NCI-H526 treated with DMSO at 0.1 percent for 48 hours (cell line): ENCODE data around the gene HPS6.
A peak's percentile ranks its signal among the peaks of the same experiment; 100 is the strongest.
"Not testable (repeated sequence)": the region's sequence is repeated elsewhere in the genome, so short reads cannot be mapped to it uniquely, and the experiment has no call there.

ENCODE experiments used
- DNase-seq: peaks from one replicate; lab custom pipeline; 2025; lab: John Stamatoyannopoulos, UW

HPS6 gene

DNA sequence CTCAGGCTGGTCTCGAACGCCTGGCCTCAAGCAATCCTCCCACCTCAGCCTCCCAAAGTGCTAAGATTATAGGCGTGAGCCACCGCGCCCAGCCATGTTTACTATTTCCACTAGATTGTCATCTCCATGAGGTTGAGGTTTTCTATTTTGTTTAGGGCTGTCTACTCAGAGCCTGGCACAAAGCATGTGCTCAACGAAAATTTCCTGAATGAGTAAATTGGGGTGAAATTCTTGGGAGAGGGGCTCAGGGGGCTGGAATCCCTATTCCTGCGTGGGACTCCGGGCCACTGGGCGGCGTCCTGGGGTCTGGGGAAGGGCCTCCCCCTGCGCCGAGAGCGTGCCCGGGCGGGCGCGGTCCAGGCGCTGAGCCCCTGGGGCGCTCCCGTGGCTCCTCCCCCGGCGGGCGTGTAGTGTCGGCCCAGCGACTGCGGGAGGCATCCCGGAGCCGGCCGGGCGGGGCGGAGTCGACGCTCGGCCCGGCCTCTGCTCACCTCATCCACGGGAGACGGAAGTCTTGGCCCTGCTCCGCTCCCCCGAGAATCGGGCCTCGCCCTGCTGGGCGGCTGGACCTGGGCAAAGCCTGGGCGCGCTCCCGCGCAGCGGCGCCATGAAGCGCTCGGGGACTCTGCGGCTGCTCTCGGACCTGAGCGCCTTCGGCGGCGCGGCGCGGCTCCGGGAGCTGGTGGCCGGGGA is at the start of gene HPS6:
Gene HPS6, plus strand, starts transcription at position 482 of the 693 bp plus-strand sequence. Its CDS starts 126 bp downstream, at position 608.
- DNase-seq: peak; percentile 54

DNA sequence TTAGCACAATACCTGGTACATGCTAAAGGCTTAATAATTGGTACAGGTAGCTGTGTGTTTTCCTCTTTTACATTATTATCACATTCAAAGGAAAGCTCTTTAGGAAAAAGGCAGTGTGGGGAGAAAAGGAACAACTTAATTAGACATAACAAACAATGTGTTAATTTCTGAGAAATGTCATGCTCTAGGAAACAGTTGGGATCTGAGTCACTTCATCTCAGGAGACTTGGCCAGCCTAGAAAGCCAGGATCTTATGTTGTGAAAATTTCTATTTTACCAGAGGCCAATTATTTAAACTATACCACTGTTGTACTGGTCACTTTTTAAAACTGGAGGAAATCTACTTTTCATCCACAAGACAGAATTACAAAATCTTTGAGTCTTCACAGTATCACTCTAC is 48.7 kb upstream of the HPS6 start:
- no peak for DNase-seq

DNA sequence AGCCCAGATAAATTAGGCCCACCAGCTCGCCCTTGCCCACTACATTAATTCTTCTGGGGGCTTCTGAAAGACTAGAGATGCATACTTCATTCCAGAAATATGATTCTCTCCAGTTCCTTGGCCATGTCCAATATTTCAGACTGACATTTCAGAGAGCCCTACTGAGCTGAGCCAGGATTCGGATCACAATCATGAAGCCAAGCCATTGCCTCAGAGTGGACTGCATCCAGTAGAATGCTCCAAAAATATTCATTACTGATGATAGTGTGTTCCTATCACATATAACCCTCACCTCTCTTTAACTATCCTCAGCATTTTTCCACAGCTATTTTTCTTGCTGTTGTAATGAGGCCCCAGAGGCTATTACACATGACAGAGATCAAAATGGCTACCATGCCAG is 47.9 kb upstream of the HPS6 start:
- no peak for DNase-seq

DNA sequence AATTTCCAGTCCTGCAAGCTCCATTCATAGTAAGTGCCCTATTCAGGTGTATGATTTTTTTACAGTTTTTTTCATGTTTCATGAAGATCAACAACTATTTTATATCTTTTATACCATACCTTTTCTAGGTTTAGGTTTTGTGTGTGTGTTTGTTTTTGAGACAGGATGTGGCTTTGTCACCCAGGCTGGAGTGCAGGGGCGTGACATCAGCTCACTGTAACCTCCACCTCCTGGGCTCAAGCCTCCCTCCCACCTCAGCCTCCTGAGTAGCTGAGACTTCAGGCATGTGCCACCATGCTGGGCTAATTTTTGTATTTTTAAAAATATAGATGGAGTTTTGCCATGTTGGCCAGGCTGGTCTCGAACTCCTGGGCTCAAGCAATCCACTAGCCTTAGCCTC is 44.2 kb upstream of the HPS6 start:
- no peak for DNase-seq

DNA sequence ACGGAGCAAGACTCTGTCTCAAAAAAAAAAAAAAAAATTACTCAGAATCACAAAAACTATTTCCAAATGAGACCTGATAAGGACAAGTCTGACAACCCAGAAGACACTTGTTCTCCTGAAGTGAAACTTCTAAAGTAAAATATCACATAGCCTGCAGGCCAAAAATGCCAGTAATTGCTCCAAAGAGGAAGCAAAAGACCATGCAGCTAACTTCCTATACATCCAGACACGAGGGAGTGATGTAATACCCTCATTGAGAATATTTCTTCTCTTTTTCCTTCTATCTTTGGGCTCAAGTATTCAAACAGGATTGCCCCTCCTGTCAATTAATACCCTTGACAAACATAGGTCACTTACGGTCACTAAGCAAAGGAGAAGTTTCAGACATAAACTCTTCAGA is 40.4 kb upstream of the HPS6 start:
- DNase-seq: no peak

DNA sequence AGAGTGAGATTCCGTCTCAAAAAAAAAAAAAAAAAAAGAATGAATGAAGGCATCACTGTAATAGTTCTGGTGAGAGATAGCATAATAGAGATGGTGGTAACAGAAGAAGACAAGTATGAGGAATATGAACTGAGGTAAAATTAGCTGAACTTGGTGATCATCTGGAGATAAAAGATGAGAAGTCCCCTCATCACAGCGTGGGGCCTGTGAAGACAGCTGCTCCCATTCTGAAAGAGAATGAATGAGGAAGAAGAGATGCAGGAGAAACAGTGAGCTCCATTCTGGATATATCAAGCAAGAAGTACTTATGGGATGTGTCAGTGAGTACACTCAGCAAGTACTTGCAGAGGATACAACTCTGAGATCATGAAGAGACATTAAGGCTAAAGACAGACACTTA is 37.9 kb upstream of the HPS6 start:
- no peak for DNase-seq

DNA sequence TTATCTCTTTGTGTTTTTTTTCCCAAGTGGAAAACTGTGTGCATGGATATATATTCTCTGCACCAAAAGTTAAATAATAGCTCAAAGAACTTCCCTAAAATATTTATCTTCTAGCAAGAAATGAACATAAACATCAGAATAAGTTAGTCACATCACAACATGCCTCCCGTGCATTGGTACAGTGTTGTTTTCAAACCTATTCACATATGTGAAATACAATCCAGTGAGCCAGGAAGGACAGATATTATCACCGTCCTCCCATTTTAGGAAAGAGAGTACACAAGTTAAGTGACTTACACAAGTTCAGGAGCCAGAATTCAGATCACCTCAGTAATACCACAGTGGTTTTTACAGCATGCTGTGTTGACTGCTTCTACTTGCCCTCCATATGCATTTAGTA is 31.4 kb upstream of the HPS6 start:
- DNase-seq: no peak

DNA sequence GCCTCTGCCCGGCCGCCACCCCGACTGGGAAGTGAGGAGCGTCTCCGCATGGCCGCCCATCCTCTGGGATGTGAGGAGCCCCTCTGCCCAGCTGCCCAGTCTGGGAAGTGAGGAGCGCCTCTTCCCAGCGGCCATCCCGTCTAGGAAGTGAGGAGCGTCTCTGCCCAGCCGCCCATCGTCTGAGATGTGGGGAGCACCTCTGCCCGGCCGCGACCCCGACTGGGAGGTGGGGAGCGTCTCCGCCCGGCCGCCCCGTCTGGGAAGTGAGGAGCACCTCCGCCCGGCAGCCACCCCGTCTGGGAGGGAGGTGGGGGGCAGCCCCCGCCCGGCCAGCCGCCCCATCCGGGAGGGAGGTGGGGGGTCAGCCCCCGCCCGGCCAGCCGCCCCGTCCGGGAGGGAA is 29.3 kb upstream of the HPS6 start:
- DNase-seq: not testable (repeated sequence)

DNA sequence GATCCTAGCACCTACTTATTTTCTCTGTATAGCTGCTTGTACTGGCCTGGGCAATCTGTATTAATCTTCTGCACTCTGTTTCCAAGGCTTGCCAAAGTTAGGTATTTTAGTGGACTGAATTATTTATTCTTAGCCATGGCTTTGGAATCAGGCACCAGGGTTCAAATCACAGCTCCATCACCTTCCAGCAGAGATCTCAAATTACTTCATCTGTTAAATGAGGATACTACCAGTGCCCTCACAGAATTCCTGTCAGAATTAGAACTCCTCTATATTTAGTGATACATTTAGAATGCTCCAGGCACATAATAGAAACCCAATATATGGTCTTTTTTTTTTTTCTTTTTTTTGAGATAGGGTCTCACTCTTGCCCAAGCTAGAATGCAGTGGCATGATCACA is 26.7 kb upstream of the HPS6 start:
- no peak for DNase-seq

DNA sequence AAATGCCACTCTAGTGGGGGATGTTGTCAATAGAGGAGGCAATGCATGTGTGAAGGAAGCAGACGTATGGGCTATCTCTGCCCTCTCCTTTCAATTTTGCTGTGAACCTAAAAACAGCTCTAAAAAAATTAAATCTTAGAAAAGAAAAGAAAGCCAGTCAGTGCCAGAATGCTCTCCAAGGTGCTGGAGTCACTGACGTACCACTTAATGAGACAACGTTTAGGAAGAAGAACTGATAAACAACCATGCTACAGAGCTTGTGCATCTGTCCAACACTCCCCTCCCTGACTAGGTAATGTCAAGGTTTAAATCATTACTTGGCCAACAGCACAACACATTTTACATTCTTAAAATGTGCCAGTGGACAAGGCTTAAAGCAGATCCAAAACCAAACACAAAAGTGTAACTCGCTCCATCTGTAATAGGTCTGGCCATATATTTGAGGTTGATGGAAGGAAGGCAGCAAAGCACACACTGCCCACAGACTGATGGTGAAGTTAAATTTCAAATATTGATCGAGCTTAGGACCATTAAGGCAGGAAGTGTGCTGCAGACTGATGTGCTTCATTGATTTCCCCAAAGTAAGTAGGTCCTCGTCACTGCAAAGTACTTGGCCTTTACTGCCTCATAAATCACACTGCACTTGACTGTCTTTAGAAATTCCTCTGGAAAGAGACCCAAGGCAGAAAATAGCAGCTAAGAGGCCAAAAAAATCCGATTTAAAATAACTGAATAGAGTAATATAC is 24.7 kb upstream of the HPS6 start:
- DNase-seq: no peak

DNA sequence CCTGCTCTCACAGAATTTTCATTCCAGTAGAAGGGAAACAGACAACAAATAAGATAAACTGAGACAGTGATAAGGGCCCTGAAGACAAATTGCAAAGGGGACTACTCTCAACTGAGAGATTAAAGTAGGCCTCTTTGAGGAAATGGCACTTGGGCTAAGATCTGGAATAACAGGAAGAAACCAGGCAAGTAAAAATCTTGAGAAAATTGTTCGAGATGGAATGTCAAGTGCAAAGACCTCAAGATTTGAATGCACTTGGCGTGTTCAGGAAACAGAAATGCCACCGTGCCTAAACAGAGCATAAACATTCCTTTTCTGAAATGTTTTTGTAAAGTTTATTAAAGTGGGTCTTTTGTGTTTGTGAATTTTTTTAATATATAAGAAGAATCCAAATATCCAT is 19.9 kb upstream of the HPS6 start:
- no peak for DNase-seq

DNA sequence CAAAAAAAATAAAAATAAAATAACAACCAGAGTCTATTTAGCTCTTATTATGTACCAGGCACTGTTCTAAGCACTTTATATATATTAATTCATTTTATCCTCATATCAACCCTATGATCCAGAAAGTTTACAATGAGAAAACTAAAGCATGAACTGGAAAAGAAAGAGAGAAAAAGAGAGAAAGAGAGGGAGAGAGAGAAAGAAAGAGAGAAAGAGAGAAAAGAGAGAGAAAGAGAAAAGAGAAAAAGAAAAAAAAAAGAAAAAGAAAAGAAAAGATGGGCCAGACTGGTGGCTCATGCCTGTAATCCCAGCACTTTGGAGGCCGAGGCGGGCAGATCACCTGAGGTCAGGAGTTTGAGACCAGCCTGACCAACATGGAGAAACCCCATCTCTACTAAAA is 19.1 kb upstream of the HPS6 start:
- no peak for DNase-seq

DNA sequence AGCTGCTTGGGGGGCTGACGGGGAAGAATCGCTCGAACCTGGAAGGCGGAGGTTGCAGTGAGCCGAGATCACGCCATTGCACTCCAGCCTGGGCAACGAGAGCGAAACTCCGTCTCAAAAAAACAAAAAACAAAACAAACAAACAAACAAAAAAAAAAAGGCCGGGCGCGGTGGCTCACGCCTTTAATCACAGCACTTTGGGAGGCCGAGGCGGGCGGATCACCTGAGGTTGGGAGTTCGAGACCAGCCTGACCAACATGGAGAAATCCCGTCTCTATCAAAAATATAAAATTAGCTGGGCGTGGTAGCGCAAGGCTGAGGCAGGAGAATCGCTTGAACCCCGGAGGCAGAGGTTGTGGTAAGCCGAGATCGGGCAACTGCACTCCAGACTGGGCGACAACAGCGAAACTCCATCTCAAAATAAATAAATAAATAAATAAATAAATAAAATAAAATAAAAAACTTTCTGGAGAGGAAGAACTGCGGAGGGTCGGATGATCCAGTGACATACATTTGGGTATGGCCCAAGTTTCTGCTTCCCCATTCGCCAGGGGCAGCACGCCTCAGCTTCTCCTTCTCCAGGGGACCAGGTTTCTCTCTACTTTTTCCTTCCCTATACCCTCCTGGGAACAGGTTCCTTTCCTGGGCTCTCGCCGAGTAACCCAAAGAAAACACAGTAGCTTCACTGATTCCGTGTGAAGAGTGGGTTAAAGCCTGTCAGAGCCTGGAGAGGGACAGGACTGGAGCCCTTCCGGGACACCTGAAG is 10.1 kb upstream of the HPS6 start:
- not testable (repeated sequence) for DNase-seq

DNA sequence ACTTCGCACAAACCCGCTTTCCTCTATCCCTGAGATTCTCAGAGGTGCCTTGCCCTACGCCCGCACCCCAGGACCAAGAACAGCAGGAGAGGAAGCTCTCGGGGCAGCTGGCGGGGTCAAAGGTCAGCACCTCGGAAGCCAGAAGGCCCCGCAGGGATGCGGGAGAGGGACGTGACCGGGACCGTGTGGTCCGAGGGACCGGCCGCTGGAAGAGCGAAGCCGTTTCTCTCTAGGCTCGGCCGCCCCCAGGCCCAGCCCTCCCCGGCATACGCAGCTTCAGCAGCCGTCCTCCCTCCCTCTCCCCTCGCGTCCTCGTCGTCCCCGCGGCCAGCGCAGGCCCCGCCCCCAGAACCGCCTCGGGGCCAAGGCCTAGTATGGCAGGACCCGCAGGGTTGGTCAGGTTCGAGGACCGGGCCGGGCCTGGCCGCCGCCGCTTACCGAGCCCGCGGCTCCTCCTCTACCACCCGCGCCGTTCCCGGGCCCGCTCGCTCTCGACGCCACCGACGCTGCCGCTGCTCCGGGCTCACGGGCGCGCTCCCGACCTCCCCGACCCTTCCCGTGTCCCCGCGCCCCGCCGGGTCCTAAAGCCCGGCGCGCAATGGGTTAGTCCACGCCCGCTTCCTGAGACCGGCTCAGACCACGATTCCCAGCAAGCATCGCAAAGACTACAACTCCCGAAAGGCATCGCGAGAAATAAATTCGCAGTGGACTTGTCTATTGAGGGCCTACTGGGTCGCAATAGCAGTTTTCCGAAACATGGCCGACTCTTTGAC is 9.3 kb upstream of the HPS6 start, which contains the start of gene ARMH3:
Gene ARMH3, minus strand, starts transcription at position 527 of the 773 bp plus-strand sequence. CDS start 16,059 bp downstream, outside the sequence.
- peak; percentile 87 for DNase-seq

DNA sequence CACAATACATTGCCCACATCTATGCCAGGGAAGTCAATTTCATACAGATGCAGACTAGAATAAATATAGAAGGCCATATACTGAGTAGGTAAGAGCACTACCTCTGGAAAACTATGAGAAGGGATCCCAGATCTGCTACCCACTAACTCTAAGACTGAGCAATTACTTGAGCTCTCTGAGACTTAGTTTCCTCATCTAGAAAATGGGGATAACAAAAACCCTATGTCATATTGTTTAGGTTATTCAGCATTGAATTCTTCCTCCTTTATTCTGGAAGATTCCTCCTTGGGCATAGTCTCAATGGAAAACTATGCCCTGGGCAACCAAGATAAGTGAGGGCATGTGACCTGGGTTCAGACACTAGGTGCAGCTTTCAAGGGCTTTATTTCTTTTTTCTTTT is 5.2 kb upstream of the HPS6 start:
- DNase-seq: no peak

DNA sequence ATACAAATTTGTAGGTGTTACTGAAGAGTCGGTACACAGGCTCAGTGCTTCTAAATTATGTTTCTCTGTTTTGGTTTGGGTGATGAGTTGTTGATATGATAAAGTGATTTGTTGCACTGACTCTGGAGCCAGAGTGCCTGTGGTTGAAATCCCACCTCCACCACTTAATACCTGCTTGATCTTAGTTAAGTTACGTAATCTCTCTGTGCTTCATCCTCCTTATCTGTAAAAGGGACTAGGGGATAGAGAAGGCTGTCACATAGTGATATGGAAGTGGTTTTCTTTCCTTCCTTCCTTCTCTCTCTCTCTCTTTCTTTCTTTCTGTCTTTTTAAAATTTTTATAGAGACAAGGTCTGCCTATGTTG is 664 bp upstream of the HPS6 start:
- no peak for DNase-seq

DNA sequence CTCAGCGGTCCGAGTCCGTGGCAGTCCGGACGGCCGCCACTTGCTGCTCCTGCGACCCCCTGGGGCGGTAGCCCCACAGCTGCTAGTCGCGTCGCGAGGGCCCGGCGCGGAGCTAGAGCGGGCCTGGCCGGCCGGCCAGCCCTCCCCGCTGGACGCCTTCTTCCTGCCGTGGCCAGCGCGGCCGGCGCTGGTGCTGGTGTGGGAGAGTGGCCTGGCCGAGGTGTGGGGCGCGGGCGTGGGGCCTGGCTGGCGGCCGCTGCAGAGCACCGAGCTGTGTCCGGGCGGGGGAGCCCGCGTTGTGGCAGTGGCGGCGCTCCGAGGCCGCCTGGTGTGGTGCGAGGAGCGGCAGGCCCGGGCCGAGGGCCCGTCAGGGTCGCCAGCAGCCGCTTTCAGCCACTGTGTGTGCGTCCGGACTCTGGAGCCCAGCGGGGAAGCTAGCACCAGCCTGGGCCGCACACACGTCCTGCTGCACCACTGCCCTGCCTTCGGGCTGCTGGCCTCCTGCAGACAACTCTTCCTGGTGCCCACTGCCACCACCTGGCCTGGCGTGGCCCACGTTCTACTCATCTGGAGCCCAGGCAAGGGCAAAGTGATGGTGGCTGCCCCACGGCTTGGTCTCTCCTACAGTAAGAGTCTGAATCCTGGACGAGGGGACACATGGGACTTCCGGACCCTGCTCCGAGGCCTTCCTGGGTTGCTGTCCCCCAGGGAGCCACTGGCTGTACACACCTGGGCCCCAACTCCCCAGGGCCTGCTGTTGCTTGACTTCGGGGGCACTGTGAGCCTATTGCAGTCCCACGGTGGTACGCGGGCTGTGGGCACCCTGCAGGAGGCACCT is 631 bp downstream of the HPS6 start:
- no peak for DNase-seq

DNA sequence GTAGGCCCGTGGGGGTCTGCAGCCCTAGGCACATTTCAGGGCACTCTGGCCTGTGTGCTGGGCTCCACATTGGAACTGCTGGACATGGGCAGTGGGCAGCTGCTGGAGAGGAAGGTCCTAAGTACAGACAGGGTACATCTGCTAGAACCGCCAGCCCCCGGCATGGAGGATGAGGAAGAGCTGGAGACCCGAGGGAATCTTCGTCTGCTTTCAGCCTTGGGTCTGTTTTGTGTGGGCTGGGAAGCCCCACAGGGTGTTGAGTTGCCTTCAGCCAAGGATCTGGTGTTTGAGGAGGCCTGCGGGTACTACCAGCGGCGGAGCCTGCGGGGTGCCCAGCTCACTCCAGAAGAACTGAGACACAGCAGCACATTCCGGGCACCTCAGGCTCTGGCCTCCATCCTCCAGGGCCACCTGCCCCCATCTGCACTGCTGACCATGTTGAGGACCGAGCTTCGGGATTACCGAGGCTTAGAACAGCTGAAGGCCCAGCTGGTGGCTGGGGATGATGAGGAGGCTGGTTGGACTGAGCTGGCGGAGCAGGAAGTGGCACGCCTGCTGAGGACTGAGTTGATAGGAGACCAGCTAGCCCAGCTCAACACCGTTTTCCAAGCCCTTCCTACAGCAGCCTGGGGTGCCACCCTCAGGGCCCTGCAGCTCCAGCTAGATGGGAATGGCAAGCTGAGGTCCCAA is 1.4 kb downstream of the HPS6 start:
- no peak for DNase-seq

DNA sequence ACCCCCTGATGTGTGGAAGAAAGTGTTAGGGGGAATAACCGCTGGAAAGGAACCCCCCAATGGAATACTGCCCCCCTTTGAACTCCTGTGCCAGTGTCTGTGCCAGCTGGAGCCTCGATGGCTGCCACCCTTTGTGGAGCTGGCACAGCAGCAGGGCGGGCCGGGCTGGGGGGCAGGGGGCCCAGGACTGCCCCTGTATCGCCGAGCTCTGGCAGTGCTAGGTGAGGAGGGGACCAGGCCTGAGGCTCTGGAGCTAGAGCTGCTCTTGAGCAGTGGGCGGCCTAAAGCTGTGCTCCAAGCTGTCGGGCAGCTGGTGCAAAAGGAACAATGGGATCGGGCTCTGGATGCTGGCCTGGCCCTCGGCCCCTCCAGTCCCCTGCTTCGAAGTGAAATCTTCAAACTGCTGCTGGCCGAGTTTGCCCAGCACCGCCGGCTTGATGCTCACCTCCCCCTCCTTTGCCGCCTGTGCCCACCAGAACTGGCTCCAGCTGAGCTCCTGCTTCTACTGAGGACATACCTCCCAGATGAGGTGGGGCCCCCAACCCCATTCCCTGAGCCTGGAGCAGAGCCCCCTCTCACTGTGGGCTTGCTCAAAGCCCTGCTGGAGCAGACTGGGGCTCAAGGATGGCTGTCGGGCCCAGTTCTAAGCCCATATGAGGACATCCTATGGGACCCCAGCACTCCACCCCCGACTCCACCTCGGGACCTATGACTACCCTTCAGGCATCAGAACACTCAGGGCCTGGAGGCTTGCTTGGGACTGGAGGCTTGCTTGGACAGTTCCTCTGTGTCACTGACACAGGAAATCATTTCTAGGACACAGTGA is 2.2 kb downstream of the HPS6 start:
- DNase-seq: no peak

DNA sequence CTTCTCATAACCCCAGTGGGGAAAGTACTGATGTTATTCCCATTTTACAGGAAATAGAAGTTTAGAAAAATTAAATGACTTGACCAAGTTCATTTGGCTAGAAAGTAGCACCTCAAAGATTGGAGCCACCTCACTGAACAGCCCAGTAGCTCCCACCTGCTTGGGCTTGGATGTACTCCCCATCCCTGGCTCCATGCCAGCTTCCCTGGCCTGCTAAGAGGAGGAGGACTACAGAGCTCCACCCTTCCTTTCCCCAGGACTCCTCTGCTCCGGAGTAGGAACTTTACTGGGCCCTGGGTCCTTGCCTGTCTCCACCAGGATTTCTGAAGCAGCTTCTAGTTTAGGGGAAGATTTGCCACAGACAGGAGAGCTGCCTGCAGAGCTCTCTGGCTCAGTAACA is 3.1 kb downstream of the HPS6 start:
- DNase-seq: no peak
